Cardiac muscle cell (in vitro differentiated cells and primary cell): Measurements from ENCODE around the gene PROZ. TPM values are rescaled to one million over a fixed set of nuclear protein-coding genes. Genes with fewer than 3 reads are reported as not detected.

Experiments used
- DNase-seq, 2 donors: peaks; one replicate each; pipeline versions ENCODE4 v3.0.0 to v3.0.0-alpha.2; 2010 to 2017; ENCODE audit warnings: low read depth in 1 of 2, low spot score in 1 of 2
- H3K27ac ChIP-seq: fragments of 200-600 bp; sonication (generic); 2 replicates; pipeline ENCODE4 v1.5.1; 2016
- H3K27me3 ChIP-seq: fragments of 200-600 bp; sonication (generic); 2 replicates; pipeline ENCODE4 v1.6.0; 2016; ENCODE audit warnings: control low read depth
- H3K36me3 ChIP-seq: fragments of 200-600 bp; sonication (generic); 2 replicates; pipeline ENCODE4 v1.5.1; 2016; ENCODE audit warnings: control low read depth
- H3K4me1 ChIP-seq: fragments of 200-600 bp; sonication (generic); 2 replicates; pipeline ENCODE4 v1.8.1; 2017; ENCODE audit warnings: low read depth, mild to moderate bottlenecking, mixed run types
- H3K4me3 ChIP-seq: fragments of 200-600 bp; sonication (generic); 2 replicates; pipeline ENCODE4 v1.5.1; 2016; ENCODE audit warnings: mild to moderate bottlenecking
- H3K9me3 ChIP-seq: fragments of 200-600 bp; sonication (generic); 2 replicates; pipeline ENCODE4 v1.5.1; 2017; ENCODE audit warnings: low read depth, mild to moderate bottlenecking, control low read depth
- CTCF ChIP-seq: IDR thresholded peaks from 2 replicates; pipeline ENCODE4 v1.5.1; 2012; ENCODE audit warnings: low read depth, mild to moderate bottlenecking, low read length
- polyA plus RNA-seq: library from polyadenylated mRNA; unstranded; fragments of >200 nt; fragmentation: Nextera tagmentation; extraction: Ambion mirVana; gene quantifications from 2 replicates; pipeline ENCODE4 v1.2.1, GENCODE V29; 2016
- total RNA-seq: library from RNA; depleted of rRNA; stranded (reverse); fragments of >200 nt; gene quantifications from 2 replicates; pipeline ENCODE4 v1.2.3, GENCODE V29; 2016

Gene PROZ
- total and polyA plus RNA-seq, 2 experiments from 2014 or later, result 0.42 TPM; not detected in 1

- H3K27ac ChIP-seq, result no peak overlapping the region
- peaks cover 63% of the 10 kb centered on the region for H3K27me3 ChIP-seq
- H3K9me3 ChIP-seq, result no peaks in the 10 kb centered on the region
- no peak overlapping the region for H3K4me3 ChIP-seq
- H3K4me1 ChIP-seq, result peaks cover 8% of the 10 kb centered on the region
- H3K36me3 ChIP-seq, result no peaks in the 10 kb centered on the region
- no peak for TF ChIP-seq CTCF
- no peak for DNase-seq
These were observed 36.4 kb upstream of the PROZ start for GRCh38 chr13:113121928-113122471.

GRCh38 chr13:113122550-113123225 lies 35.8 kb upstream of the PROZ start, which contains the start of gene F10:
Gene F10 (plus strand): TSS chr13:113122799. CDS start chr13:113122856, 57 bp downstream.
- Histone ChIP-seq H3K9me3 (no peaks in the 10 kb centered on the region), H3K36me3 (no peaks in the 10 kb centered on the region), H3K27ac (no peak within 1 kb of the TSS), H3K4me1 (peaks cover 8% of the 10 kb centered on the region), H3K4me3 (no peak within 1 kb of the TSS), H3K27me3 (peaks cover 63% of the 10 kb centered on the region)
- peak; percentile 52 to 78 for DNase-seq
- TF ChIP-seq CTCF, result no peak

- Histone ChIP-seq H3K4me3 (no peak overlapping the region), H3K36me3 (no peaks in the 10 kb centered on the region), H3K9me3 (no peaks in the 10 kb centered on the region), H3K4me1 (peaks cover 8% of the 10 kb centered on the region), H3K27me3 (peaks cover 63% of the 10 kb centered on the region), H3K27ac (no peak overlapping the region)
- DNase-seq, result no peak
- no peak for TF ChIP-seq CTCF
These were observed 34.9 kb upstream of the PROZ start for GRCh38 chr13:113123226-113124201.

GRCh38 chr13:113124211-113124970 lies 34.1 kb upstream of the PROZ start:
- Histone ChIP-seq H3K27me3 (peaks cover 55% of the 10 kb centered on the region), H3K36me3 (no peaks in the 10 kb centered on the region), H3K4me3 (no peak overlapping the region), H3K9me3 (no peaks in the 10 kb centered on the region), H3K4me1 (peaks cover 8% of the 10 kb centered on the region), H3K27ac (no peak overlapping the region)
- DNase-seq, result no peak
- no peak for TF ChIP-seq CTCF
